ENCODE results near the gene HECA.

The HECA gene

GRCh38 chr6:139159016-139159415 is 24.1 kb downstream of the HECA start:
- H3K4me3 ChIP-seq (ENCODE audit: low read depth, low read length) = no peak overlapping the region

GRCh38 chr6:139161169-139161568 is 26.3 kb downstream of the HECA start:
- no peak overlapping the region for H3K4me3 ChIP-seq (ENCODE audit: low read depth, low read length)

- H3K4me3 ChIP-seq (ENCODE audit: low read depth, low read length) = no peak overlapping the region
Observed at GRCh38 chr6:139161817-139162284, 27.0 kb downstream of the HECA start.

- no peak overlapping the region for H3K4me3 ChIP-seq (ENCODE audit: low read depth, low read length)
Observed at GRCh38 chr6:139164001-139164400, 29.1 kb downstream of the HECA start.

- H3K4me3 ChIP-seq (ENCODE audit: low read depth, low read length) = no peak overlapping the region
Observed at GRCh38 chr6:139165324-139165723, 30.4 kb downstream of the HECA start.

GRCh38 chr6:139166238-139166955 is 31.5 kb downstream of the HECA start:
- H3K4me3 ChIP-seq (ENCODE audit: low read depth, low read length) = no peak overlapping the region

DNA sequence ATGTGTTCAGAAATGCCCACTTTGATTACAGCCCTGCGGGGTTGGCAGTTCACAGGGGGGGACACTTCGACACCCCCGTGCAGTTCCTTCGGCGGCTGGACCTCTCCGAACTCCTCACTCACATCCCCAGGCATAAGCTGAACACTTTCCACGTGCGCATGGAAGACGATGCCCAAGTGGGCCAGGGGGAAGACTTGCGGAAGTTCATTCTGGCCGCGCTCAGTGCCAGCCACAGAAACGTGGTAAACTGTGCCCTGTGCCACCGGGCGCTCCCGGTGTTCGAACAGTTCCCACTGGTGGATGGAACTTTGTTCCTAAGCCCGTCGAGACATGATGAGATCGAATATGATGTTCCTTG is 32.1 kb downstream of the HECA start:
- no peak overlapping the region for H3K4me3 ChIP-seq (ENCODE audit: low read depth, low read length)

DNA sequence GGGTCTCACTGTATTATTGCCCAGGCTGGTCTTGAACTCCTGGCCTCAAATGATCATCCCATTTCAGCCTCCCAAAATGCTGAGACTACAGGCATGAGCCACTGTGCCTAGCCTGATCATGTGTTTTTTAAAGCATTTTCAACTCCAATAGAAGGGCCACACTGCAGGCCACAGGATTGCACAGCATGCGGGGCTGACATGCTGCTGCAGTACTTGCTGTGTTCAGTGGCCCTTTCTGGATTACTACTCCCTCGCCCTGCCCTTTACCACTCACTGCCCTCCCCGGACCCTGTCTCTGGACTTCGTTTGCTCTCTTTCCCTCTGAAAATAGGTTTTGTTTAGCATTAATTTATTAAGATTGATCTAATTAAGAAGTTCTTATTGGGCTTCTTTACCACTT is 37.3 kb downstream of the HECA start:
- no peak overlapping the region for H3K4me3 ChIP-seq (ENCODE audit: low read depth, low read length)

- no peak overlapping the region for H3K4me3 ChIP-seq (ENCODE audit: low read depth, low read length)
Observed at GRCh38 chr6:139172567-139172966, 37.7 kb downstream of the HECA start.

DNA sequence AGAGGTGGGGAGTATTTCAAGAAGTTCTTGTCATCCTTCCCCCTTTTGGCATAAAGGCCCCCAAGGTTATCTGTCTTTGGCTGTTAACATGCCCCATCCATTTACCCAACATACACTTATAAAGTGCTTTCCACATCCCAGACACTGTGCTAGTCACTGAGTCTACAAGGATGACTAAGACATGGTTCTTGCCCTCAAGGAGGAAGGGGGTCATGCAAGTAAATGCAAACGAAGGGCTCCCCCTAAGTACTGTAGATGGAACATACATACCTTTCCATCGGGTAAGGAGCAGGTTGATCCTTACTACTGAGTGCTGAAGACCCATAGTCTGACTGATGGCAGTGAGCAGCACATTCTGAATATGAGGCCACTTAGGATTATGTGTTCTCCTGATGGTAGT is 38.3 kb downstream of the HECA start:
- no peak overlapping the region for H3K4me3 ChIP-seq (ENCODE audit: low read depth, low read length)

DNA sequence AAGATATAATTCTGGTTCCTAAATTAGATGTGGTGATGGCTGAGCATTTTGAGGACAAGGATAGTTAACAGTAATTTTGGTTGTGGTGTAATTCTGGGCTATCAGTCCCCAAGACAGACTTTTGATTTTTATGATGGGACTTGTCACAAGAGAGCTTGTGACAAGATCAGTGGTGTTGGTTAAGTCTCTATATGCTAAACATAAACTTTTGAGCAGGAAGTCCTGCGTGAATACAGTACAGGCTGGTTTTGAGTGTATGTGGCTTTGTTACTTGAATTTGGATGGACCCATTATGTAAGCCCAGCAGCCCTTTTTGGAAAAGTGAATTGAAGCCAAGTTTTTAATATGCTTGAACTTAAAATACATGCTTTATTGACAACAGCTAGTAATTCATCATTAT is 38.9 kb downstream of the HECA start:
- no peak overlapping the region for H3K4me3 ChIP-seq (ENCODE audit: low read depth, low read length)

- H3K4me3 ChIP-seq (ENCODE audit: low read depth, low read length) = no peak overlapping the region
Observed at GRCh38 chr6:139174961-139175360, 40.1 kb downstream of the HECA start.

- H3K4me3 ChIP-seq (ENCODE audit: low read depth, low read length) = no peak overlapping the region
Observed at GRCh38 chr6:139175389-139175948, 40.6 kb downstream of the HECA start.

DNA sequence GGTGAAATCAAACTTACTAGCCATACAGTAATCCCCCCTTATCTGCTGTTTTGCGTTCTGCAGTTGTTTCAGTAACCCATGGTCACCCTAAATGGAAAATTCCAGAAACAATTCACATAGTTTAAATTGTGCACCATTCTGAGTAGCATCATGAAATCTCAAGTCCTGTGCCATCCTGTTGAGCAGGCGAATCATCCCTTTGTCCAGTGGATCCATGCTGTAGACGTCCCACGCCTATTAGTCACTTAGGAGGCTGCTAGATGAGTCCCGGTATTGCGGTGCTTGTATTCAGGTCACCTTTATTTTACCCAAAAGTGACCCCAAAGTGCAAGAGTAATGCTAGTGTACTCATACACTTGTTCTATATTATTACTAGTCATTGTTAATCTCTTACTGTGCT is 46.4 kb downstream of the HECA start:
- no peak overlapping the region for H3K4me3 ChIP-seq (ENCODE audit: low read depth, low read length)

DNA sequence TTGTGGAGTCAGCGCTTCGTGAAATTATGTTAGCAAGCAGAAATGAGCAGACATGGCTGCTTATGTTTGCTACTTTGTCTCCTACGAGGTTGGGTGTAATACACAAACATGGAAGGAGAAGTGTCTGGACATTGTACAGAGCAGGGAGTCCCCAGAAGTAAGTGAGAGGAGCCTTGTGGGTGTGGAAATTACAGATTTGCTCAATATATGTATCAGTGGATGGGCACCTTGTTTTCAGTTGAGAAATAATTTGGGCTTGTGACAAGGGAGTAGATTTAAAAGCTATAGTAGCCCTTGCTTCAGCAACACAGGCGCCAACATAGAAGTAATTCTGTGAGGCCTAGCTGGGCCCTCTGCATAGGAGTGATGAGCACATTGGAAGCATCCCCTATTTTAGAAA is 49.2 kb downstream of the HECA start:
- no peak overlapping the region for H3K4me3 ChIP-seq (ENCODE audit: low read depth, low read length)

- H3K4me3 ChIP-seq (ENCODE audit: low read depth, low read length) = no peak overlapping the region
Observed at GRCh38 chr6:139184459-139184858, 49.6 kb downstream of the HECA start.

- no peak overlapping the region for H3K4me3 ChIP-seq (ENCODE audit: low read depth, low read length)
Observed at GRCh38 chr6:139186242-139186641, 51.4 kb downstream of the HECA start.

- H3K4me3 ChIP-seq (ENCODE audit: low read depth, low read length) = no peak overlapping the region
Observed at GRCh38 chr6:139186692-139187091, 51.8 kb downstream of the HECA start.

- no peak overlapping the region for H3K4me3 ChIP-seq (ENCODE audit: low read depth, low read length)
Observed at GRCh38 chr6:139187489-139187888, 52.6 kb downstream of the HECA start.

DNA sequence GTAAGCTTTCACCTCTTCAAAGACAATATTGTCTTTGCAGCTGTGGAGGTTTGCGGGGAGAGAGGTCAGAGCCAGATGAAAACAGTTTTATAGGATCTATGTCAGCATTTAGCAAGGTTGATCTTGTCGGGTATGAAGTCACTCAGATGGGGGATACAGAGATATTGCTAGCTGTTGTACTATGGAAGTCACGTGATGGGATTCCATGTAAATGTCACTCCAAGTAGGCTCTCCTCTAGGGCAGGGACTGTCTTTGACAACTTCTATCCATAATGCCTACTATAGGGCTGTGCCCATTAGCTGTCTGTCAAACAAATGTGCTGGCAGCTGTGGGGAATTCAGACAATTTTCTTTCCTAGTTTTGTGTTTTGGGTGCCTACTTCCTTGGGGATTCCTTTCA is 54.8 kb downstream of the HECA start:
- H3K4me3 ChIP-seq (ENCODE audit: low read depth, low read length) = no peak overlapping the region

DNA sequence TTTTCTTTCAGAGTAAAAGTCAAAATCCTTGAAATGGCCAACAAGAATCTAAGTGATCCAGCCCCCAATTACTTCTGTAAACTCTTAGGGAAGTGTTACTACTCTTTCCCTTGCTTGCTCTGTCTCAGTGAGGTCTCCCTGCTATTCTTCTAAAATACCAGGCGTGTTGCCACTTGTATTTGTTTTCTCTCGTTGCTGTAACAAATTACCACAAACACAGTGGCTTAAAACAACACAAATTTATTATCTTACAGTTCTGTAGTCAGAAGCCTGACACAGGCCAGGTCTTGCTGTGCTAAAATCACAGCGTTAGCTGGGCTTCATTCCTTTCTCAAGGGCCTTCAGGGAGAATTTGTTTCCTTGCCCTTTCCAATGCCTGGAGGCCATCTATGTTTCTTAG is 59.9 kb downstream of the HECA start:
- H3K4me3 ChIP-seq (ENCODE audit: low read depth, low read length) = no peak overlapping the region

DNA sequence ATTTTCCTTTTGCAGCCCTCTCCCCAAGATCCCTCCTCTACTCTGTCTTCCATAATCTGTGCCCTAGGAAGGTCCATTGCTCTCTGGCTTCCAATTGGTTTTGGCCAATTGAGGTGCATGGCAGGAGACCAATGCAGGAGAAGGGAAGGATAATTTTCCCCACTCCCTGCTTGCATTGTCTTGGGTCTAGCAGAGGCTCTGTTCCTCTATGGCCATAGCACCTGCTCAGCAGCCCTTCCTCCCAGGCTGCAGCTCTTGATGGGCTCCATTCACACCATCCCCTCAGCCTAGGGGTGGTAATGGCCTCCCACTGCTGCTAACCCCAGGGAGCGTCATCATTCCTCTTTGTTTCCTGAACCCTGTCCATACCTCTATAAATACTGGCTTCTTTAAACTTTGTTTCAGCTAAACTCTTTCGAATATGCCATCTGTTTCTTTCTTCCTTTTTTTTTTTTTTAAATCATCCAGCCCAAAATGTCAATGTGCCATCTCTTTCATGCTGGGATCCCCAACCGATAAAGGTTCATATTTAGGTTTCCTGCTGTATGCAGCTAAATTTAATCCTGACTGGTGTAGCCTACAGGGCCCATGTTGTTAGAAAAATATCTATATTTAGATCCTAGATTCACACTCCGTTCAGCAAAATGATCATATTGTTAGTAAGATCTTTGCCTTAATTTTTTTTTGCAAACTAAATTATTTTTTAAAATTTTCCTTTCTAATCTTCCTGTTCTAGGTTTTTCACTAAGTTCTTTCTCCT is 63.8 kb downstream of the HECA start:
- H3K4me3 ChIP-seq (ENCODE audit: low read depth, low read length) = no peak overlapping the region
